ES-I3 (cell line): Measurements from ENCODE around the gene NTMT2.

Experiments
- H3K36me3 ChIP-seq: 2 replicates; pipeline ENCODE4 v1.6.1; 2013; ENCODE audit warnings: mild to moderate bottlenecking, low read length, control low read depth, moderate library complexity; ENCODE audit not compliant: insufficient read depth
- H3K4me1 ChIP-seq: 2 replicates; pipeline ENCODE4 v1.6.1; 2013; ENCODE audit warnings: mild to moderate bottlenecking, control low read depth, low read length; ENCODE audit not compliant: insufficient read depth
- H3K9ac ChIP-seq: 2 replicates; pipeline ENCODE4 v1.6.1; 2013; ENCODE audit warnings: low read depth, mild to moderate bottlenecking, low read length, moderate library complexity
- H3K9me3 ChIP-seq: 2 replicates; pipeline ENCODE4 v1.6.1; 2013; ENCODE audit warnings: mild to moderate bottlenecking, low read length, moderate library complexity; ENCODE audit not compliant: control insufficient read depth, insufficient read depth

NTMT2 gene

GRCh38 chr1:170174395-170174794 lies 28.6 kb downstream of the NTMT2 start:
- Histone ChIP-seq H3K9ac (no peak overlapping the region), H3K9me3 (no peaks in the 10 kb centered on the region), H3K36me3 (no peaks in the 10 kb centered on the region), H3K4me1 (no peaks in the 10 kb centered on the region)

- H3K9me3 ChIP-seq: no peaks in the 10 kb centered on the region
- H3K4me1 ChIP-seq: no peaks in the 10 kb centered on the region
- no peaks in the 10 kb centered on the region for H3K36me3 ChIP-seq
- H3K9ac ChIP-seq: no peak overlapping the region
Measured at GRCh38 chr1:170175041-170175440, 29.3 kb downstream of the NTMT2 start.

GRCh38 chr1:170175484-170175883 lies 29.7 kb downstream of the NTMT2 start:
- H3K9ac ChIP-seq: no peak overlapping the region
- H3K4me1 ChIP-seq: no peaks in the 10 kb centered on the region
- no peaks in the 10 kb centered on the region for H3K36me3 ChIP-seq
- H3K9me3 ChIP-seq: no peaks in the 10 kb centered on the region

- Histone ChIP-seq H3K4me1 (no peaks in the 10 kb centered on the region), H3K9ac (no peak overlapping the region), H3K9me3 (no peaks in the 10 kb centered on the region), H3K36me3 (no peaks in the 10 kb centered on the region)
Measured at GRCh38 chr1:170176772-170177171, 31.0 kb downstream of the NTMT2 start.

GRCh38 chr1:170182442-170182841 lies 36.7 kb downstream of the NTMT2 start:
- Histone ChIP-seq H3K9me3 (no peaks in the 10 kb centered on the region), H3K36me3 (no peaks in the 10 kb centered on the region), H3K9ac (no peak overlapping the region), H3K4me1 (no peaks in the 10 kb centered on the region)

- Histone ChIP-seq H3K9ac (no peak overlapping the region), H3K9me3 (no peaks in the 10 kb centered on the region), H3K36me3 (no peaks in the 10 kb centered on the region), H3K4me1 (no peaks in the 10 kb centered on the region)
Measured at GRCh38 chr1:170192546-170192945, 46.8 kb downstream of the NTMT2 start.

GRCh38 chr1:170194451-170194850 lies 48.7 kb downstream of the NTMT2 start:
- Histone ChIP-seq H3K36me3 (no peaks in the 10 kb centered on the region), H3K4me1 (no peaks in the 10 kb centered on the region), H3K9me3 (no peaks in the 10 kb centered on the region), H3K9ac (no peak overlapping the region)

- H3K9me3 ChIP-seq: no peaks in the 10 kb centered on the region
- no peaks in the 10 kb centered on the region for H3K4me1 ChIP-seq
- H3K9ac ChIP-seq: no peak overlapping the region
Measured at GRCh38 chr1:170196490-170197236, 50.9 kb downstream of the NTMT2 start.

GRCh38 chr1:170198090-170198489 lies 52.3 kb downstream of the NTMT2 start:
- H3K36me3 ChIP-seq: no peaks in the 10 kb centered on the region

More at GRCh38 chr1:170196490-170197236, 50.9 kb downstream of the NTMT2 start:
- H3K36me3 ChIP-seq: no peaks in the 10 kb centered on the region

GRCh38 chr1:170198584-170198983 lies 52.8 kb downstream of the NTMT2 start:
- H3K36me3 ChIP-seq: no peaks in the 10 kb centered on the region
- no peak overlapping the region for H3K9ac ChIP-seq
- H3K4me1 ChIP-seq: no peaks in the 10 kb centered on the region
- H3K9me3 ChIP-seq: no peaks in the 10 kb centered on the region

More at GRCh38 chr1:170198090-170198489, 52.3 kb downstream of the NTMT2 start:
- H3K9ac ChIP-seq: no peak overlapping the region
- H3K4me1 ChIP-seq: no peaks in the 10 kb centered on the region
- H3K9me3 ChIP-seq: no peaks in the 10 kb centered on the region

- Histone ChIP-seq H3K4me1 (peaks cover 6% of the 10 kb centered on the region; the same call in 1 of the 2 replicates), H3K9ac (no peak overlapping the region), H3K9me3 (no peaks in the 10 kb centered on the region), H3K36me3 (no peaks in the 10 kb centered on the region)
Measured at GRCh38 chr1:170200161-170200560, 54.4 kb downstream of the NTMT2 start.

- H3K4me1 ChIP-seq: peaks cover 6% of the 10 kb centered on the region; the same call in 1 of the 2 replicates
- H3K9ac ChIP-seq: no peak overlapping the region
- H3K9me3 ChIP-seq: no peaks in the 10 kb centered on the region
- H3K36me3 ChIP-seq: no peaks in the 10 kb centered on the region
Measured at GRCh38 chr1:170200621-170201397, 55.0 kb downstream of the NTMT2 start.

- Histone ChIP-seq H3K4me1 (peaks cover 6% of the 10 kb centered on the region; the same call in 1 of the 2 replicates), H3K36me3 (no peaks in the 10 kb centered on the region), H3K9ac (no peak overlapping the region), H3K9me3 (peaks cover 4% of the 10 kb centered on the region; the same call in 1 of the 2 replicates)
Measured at GRCh38 chr1:170203693-170204092, 57.9 kb downstream of the NTMT2 start.

GRCh38 chr1:170204121-170204520 lies 58.4 kb downstream of the NTMT2 start:
- H3K9ac ChIP-seq: no peak overlapping the region
- peaks cover 4% of the 10 kb centered on the region; the same call in 1 of the 2 replicates for H3K9me3 ChIP-seq
- H3K36me3 ChIP-seq: no peaks in the 10 kb centered on the region
- peaks cover 6% of the 10 kb centered on the region; the same call in 1 of the 2 replicates for H3K4me1 ChIP-seq

GRCh38 chr1:170205301-170205700 lies 59.5 kb downstream of the NTMT2 start:
- H3K4me1 ChIP-seq: peaks cover 6% of the 10 kb centered on the region; the same call in 1 of the 2 replicates
- H3K9me3 ChIP-seq: peaks cover 4% of the 10 kb centered on the region; the same call in 1 of the 2 replicates
- H3K9ac ChIP-seq: no peak overlapping the region
- no peaks in the 10 kb centered on the region for H3K36me3 ChIP-seq
